ENCODE measurements around the gene NMNAT3.
"Not testable (repeated sequence)": the region's sequence is repeated elsewhere in the genome, so short reads cannot be mapped to it uniquely, and the experiment has no call there.

The NMNAT3 gene

DNA sequence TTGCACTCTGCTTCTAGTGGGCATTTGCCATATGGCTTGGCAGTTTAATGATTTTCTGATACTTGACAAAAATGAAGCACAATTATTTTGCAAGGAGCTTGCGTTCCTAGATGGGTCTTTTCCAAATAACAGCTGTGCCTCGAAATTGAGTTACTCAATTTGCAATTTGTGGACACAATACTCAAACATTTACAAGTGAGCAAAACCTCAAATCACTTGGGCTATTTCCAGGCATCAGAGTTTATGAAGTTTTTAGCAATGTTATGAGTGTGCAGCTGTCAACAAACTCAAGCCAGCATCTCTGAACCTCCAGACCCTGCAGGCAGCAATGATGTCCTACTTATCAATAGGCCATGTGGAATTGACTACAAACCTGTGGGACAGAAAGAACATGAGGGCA is 41.3 kb downstream of the NMNAT3 start:
- no peak for DNase-seq (ENCODE audit: low read depth in 3 of 3)

DNA sequence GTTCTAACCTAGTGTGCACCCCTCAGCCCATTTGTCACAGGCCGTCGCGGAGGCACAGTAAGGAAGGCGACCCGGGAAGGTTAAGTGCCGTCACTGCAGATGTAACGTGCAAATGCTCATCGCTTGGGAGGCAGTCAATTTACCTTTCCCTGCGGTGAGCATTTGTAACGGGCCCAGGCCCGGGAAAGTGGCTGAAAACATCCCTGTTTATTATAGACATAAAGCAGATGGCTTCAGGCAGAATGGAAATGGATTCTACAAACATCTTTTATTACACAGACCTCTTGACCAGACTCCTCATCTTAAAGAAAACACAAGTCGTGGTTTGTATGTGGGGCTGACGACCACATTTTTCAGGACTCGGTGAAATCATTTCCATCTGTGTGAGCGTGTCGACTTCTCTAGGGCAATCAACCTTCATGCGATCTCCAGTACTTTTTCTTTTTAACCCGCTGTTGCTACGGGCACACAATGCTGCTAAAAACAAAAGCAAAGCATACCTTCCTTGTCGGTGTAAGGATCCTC is 43.6 kb downstream of the NMNAT3 start:
- no peak for DNase-seq (ENCODE audit: low read depth in 3 of 3)

- no peak for DNase-seq (ENCODE audit: low read depth in 3 of 3)
These were observed 44.3 kb downstream of the NMNAT3 start for GRCh38 chr3:139633511-139633910.

GRCh38 chr3:139630542-139630941 is 47.2 kb downstream of the NMNAT3 start:
- DNase-seq (ENCODE audit: low read depth in 3 of 3): no peak

DNA sequence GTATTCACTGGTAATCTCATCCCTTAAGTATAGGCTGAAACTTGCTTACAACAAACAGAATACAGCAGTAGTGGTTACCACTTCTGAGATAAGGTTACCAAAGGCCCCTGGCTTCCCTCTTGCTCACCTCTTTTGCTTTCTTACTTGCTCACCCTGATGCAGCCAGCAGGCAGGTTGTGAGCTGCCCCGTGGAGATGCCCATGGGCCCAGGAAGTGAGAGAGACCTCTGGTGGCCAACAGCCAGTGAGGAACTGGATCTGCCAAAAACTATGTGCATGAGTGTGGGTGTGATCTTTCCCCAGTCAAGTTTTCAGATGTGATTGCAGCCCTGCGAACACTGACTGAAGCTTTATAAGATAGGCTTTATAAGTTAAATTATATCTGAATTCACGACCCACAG is 48.7 kb downstream of the NMNAT3 start:
- DNase-seq (ENCODE audit: low read depth in 3 of 3): no peak

- no peak for DNase-seq (ENCODE audit: low read depth in 3 of 3)
These were observed 50.0 kb downstream of the NMNAT3 start for GRCh38 chr3:139627759-139628158.

DNA sequence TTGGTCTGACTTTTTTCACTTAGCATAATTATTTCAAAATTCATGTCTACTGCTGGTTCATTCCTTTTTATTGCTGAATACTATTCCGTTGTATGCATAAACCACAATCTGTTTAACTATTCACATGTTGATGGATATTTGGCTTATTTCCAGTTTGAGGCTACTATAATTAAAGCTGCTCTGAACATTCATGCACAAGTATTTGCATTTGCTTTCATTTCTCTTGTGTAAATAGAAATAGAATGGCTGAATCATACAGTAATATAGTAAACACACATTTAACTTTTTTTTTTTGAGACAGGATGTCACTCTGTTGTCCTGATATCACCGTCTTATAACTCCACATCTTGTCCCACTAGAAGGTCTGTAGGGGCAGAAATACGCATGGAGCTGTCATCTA is 57.3 kb downstream of the NMNAT3 start:
- no peak for DNase-seq (ENCODE audit: low read depth in 3 of 3)

DNA sequence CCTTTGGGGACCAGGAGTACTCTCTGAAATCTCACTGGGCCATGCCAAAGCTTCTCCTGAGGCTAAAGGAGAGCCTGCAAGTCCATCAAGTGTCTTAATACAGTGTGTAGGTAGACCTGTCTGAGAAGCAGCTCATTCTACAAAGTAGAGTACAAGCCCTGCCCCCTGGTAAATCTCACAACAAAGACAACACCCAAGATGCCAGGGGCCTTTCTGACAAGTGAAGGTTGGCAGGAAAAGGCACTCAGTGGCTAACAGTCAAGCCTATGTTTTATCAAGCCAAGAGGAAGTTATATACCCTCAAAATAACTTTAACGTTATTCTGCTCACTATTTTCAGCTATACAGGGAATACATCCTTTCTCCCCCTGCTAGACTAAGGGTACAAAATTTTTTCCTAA is 58.3 kb downstream of the NMNAT3 start:
- DNase-seq (ENCODE audit: low read depth in 3 of 3): no peak

DNA sequence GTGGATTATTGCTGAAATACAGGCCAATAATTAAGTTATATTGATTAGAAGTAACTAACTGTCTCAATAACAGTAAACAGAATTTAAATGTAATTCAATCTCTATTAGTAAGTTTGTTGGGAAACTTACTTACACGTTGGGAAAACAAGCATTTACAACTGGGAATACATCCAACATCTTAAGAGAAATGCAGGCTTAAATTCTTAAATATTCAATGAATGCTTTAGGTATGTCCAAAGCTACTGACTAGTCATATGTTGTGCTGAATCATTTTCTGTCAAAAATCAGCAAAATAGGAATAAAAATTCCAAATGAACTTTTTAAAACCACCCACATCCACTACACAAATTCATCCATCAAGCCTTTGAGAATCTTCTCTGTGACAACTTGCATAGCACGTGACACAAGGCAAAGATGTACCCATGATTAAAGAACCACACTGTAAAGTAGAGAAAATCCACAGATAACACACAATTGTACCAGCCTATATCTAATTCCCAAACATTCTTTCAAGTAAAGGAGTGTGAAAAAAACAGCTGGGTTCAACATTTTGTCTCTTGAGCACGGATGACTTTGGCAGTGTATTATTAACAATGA is 60.0 kb downstream of the NMNAT3 start:
- DNase-seq (ENCODE audit: low read depth in 3 of 3): no peak

- DNase-seq (ENCODE audit: low read depth in 3 of 3): no peak
These were observed 66.2 kb downstream of the NMNAT3 start for GRCh38 chr3:139611528-139611927.

DNA sequence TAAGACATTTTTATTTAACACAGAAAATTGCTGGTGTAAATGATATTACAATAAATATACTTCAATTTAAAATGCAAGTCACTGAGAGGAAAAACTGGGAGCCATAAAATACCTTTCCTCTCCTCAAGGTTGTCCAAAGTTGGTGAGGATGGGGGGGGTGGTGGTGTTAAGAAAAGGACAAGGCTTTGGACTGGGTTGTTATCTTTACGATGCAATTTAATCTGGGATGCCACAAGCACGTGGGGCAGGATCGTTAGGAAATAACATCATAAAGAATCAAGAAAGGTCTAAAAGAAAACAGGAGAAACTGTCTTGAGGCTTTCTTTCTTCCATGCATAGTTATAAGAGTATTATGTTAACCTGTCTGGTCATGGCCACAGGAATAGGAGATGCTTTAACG is 66.9 kb downstream of the NMNAT3 start:
- DNase-seq (ENCODE audit: low read depth in 3 of 3): no peak

- DNase-seq (ENCODE audit: low read depth in 3 of 3): no peak
These were observed 68.8 kb downstream of the NMNAT3 start for GRCh38 chr3:139608924-139609323.

DNA sequence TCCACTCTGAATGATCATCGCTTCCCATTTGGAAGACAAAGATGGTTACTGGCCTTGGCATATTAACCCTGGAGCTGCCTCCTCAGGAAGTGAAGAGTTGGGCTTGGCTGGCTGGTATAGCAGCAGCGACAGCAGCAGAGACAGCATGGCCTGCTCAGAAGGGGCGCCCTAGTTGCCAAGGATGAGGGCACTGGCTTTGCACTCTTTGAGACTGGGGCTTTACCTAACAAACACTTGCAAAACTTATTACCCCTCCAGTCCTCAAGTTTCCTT is 69.7 kb downstream of the NMNAT3 start:
- DNase-seq (ENCODE audit: low read depth in 3 of 3): no peak

DNA sequence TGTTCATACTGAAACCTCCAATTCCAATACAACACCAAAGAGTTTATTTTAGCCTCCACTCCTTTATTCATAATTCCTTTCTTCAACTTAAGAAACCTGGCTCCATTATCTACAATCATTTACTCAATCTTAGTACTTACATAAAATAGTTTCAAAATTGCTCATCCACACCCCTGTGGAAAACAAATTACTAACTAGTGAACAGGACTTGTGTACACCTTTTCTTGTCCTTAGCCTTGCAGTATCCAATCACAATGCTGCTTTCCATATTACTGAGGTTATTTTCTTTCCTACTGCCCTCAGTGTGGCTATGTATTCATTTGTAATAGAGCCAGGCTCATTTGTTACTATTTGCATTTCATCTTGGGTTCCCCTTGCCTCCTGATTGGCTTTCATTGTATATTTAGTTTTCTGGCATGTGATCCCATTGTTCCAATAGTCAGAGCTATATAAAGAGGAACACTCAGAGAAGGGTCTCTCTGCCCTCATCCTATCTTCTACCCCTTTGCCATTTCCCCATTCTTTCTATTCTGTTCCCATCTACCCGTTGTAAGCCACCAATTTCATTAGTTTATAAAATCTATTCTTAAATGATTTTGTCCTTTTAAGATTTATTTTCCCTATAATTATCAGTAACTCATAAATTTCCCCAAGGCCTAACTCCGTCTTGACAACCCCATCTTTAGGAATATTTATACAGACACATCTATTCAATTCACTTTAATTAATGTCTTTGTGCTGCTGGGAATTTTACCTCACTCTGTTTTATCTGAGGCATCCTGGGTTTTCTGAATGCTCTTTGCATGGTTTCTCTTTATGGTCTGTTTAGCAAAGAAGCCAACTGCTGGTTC is 70.3 kb downstream of the NMNAT3 start:
- DNase-seq (ENCODE audit: low read depth in 3 of 3): no peak

DNA sequence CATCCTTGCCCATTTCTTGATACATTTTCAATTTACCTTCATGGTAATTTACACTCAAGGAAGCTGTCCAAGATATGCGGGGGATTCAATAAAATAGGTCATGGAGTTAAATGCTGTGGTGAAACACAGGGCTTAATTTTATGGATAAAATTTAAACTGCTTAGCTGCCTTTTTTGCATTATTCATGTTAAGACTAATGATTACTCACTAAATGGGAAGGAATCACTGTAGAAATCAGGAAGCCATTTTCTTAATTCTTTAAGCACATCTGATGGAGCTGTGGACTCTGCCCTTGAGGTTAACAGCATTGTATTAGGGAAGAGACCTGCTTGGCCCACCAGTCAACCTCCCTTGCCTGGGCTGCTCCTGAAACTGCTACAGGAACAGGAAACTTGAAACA is 75.8 kb downstream of the NMNAT3 start:
- no peak for DNase-seq (ENCODE audit: low read depth in 3 of 3)

- no peak for DNase-seq (ENCODE audit: low read depth in 3 of 3)
These were observed 76.4 kb downstream of the NMNAT3 start for GRCh38 chr3:139601191-139601961.

DNA sequence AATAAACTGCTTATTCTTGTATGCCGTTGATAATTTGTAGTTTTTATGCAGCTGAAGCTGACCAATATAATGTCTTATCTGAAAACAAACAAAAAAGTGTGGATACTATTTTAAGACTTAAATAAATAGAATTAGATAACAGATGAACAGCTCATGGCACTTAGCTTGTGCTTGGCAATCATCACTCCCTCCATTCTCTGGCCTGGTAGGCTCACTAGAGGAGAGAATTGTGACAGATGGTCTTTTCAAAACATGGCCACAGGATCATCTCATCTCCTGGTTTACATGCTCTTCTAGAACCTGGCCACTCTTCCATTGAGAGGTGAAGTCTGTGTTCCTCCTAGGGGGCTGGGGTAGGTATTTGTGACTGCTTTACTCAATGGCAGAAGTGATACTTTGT is 79.8 kb downstream of the NMNAT3 start:
- no peak for DNase-seq (ENCODE audit: low read depth in 3 of 3)

DNA sequence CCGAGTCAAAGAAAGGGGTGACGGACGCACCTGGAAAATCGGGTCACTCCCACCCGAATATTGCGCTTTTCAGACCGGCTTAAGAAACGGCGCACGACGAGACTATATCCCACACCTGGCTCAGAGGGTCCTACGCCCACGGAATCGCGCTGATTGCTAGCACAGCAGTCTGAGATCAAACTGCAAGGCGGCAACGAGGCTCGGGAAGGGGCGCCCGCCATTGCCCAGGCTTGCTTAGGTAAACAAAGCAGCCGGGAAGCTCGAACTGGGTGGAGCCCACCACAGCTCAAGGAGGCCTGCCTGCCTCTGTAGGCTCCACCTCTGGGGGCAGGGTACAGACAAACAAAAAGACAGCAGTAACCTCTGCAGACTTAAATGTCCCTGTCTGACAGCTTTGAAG is 86.6 kb downstream of the NMNAT3 start:
- DNase-seq (ENCODE audit: low read depth in 3 of 3): not testable (repeated sequence)

DNA sequence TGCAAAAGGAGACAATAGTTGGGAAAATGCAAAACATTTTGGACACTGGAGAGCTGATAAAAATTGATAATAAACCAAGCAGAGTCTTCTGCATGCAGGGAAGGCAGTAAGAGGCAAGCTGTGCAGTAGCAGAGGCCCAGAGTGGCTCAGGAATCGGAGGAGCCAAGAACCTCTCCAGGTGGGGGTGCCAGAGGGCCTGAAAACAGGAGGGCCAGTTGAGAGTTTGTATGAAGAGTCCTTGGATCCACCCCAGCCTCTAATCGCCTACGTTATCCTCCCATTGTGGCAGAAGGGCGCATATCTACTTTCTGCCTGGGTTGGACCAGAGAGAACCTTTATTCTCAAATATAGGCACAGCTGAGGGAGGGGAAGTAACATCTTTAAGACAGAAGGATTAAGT is 89.3 kb downstream of the NMNAT3 start:
- no peak for DNase-seq (ENCODE audit: low read depth in 3 of 3)

GRCh38 chr3:139587797-139588196 is 90.0 kb downstream of the NMNAT3 start:
- DNase-seq (ENCODE audit: low read depth in 3 of 3): no peak

DNA sequence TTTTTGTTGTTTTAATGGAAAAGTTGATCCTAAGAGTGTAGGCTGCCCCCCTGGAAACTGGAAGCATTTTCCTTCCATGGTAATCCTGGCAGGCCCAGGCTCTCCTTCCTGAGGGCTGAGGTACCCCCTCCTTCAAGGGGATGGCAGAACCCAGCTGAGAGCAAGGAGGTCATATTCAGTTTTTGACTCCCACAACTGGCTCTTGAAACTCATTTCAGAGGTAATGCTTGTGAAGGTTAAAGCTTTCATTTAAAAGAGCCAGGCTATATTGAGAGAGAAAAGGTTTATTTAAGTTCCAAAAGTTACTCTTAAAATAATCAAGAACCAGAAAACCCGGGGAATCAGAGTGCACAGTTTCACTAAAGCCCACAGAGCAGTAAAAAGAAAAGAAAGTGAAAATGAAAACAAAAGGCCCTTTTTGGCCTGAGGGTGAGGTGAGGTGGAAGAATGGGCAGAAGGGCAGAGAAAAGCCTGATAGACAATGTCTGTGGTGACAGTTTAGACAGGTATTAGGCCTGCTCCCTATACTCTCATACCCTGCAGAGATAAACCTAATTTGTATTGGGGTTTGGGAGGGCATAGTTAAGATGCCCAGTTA is 91.3 kb downstream of the NMNAT3 start:
- DNase-seq (ENCODE audit: low read depth in 3 of 3): no peak

- no peak for DNase-seq (ENCODE audit: low read depth in 3 of 3)
These were observed 92.0 kb downstream of the NMNAT3 start for GRCh38 chr3:139585820-139586219.

All from stimulated activated CD4-positive, alpha-beta T cell treated with anti-CD3 and anti-CD28 coated beads, TNF-alpha, amount 100 ng/mL, for 4 hours (primary cell).